MCF 10A (cell line): Measurements from ENCODE around the gene UBTD1. TPM values are rescaled to one million over a fixed set of nuclear protein-coding genes. Genes with fewer than 3 reads are reported as not detected.

Experiments
- BruUV-seq: library from RNA; stranded (reverse); fragments of 400-500 nt; replicated peaks from 2 replicates; lab custom pipeline; 2021; lab: Mats Ljungman, UMichigan
- CTCF ChIA-PET: fragments of 300-600 bp; sonication (Branson Sonifier 250); formaldehyde crosslinking; extraction: SDS; loops from one replicate; lab custom pipeline; 2021; ENCODE audit warnings: antibody characterized with exemption, inconsistent platforms; lab: Yijun Ruan, JAX
- POLR2A ChIA-PET: fragments of 300-600, 350-650 bp; sonication (Branson Sonifier 250); formaldehyde crosslinking; extraction: SDS; loops from one replicate; lab custom pipeline; 2020; ENCODE audit warnings: antibody characterized with exemption, inconsistent platforms; lab: Yijun Ruan, JAX
- DNase-seq: peaks from one replicate; pipeline ENCODE4 v3.0.0-alpha.2; 2018; ENCODE audit not compliant: unreplicated experiment
- H3K27ac Mint-ChIP-seq: one replicate; pipeline ENCODE4 v1.8.0; 2022; ENCODE audit warnings: mild to moderate bottlenecking, low read depth, mixed read lengths; ENCODE audit not compliant: unreplicated experiment
- H3K27me3 Mint-ChIP-seq: one replicate; pipeline ENCODE4 v1.8.0; 2022; ENCODE audit warnings: mixed read lengths; ENCODE audit not compliant: insufficient read depth, unreplicated experiment
- H3K36me3 Mint-ChIP-seq: one replicate; pipeline ENCODE4 v1.8.0; 2022; ENCODE audit warnings: mild to moderate bottlenecking, moderate library complexity, mixed read lengths; ENCODE audit not compliant: insufficient read depth, unreplicated experiment
- H3K4me1 Mint-ChIP-seq: one replicate; pipeline ENCODE4 v1.8.0; 2022; ENCODE audit warnings: mixed read lengths; ENCODE audit not compliant: insufficient read depth, unreplicated experiment
- H3K4me3 Mint-ChIP-seq: one replicate; pipeline ENCODE4 v1.8.0; 2022; ENCODE audit warnings: mild to moderate bottlenecking, moderate library complexity, mixed read lengths; ENCODE audit not compliant: unreplicated experiment
- H3K9me3 Mint-ChIP-seq: one replicate; pipeline ENCODE4 v1.8.0; 2022; ENCODE audit warnings: mixed read lengths; ENCODE audit not compliant: unreplicated experiment
- CTCF ChIP-seq: fragments of 200-600 bp; IDR thresholded peaks from one replicate; pipeline ENCODE4 v1.8.0; 2022; ENCODE audit warnings: antibody characterized with exemption, mild to moderate bottlenecking; ENCODE audit not compliant: unreplicated experiment
- intact Hi-C: fragments of 100-400 bp; cut with micrococcal nuclease; formaldehyde crosslinking; loops from 2 replicates; pipeline ENCODE4 v1.14.1; 2022
- total RNA-seq: library from RNA; stranded (reverse); gene quantifications from 2 replicates; pipeline ENCODE4 v1.2.3, GENCODE V29; 2022

Gene UBTD1
- total RNA-seq, 1 experiment from 2014 or later: 7.2 TPM

- H3K4me1 Mint-ChIP-seq: peaks cover 13% of the 10 kb centered on the region
- no TSS peak for BruUV-seq
- intact Hi-C loops: no loop called here
- H3K4me3 Mint-ChIP-seq: no peak overlapping the region
- no peaks in the 10 kb centered on the region for H3K27me3 Mint-ChIP-seq
- CTCF ChIA-PET: interaction anchor here (0.7 to 2.6 kb wide), 5 partner anchors 11 to 160 kb away, joined by 3 to 12 read pairs (median 7); no protein-coding TSS in a partner anchor
- no peak for TF ChIP-seq CTCF
- H3K9me3 Mint-ChIP-seq: no peaks in the 10 kb centered on the region
- POLR2A ChIA-PET: interaction anchor here (1.0 to 1.9 kb wide), 3 partner anchors 13 to 52 kb away, joined by 3 to 5 read pairs (median 4); no protein-coding TSS in a partner anchor
- peaks cover 63% of the 10 kb centered on the region for H3K36me3 Mint-ChIP-seq
- H3K27ac Mint-ChIP-seq: no peak overlapping the region
- DNase-seq: no peak
Measured at GRCh38 chr10:97452352-97452751, 46.4 kb upstream of the UBTD1 start.

GRCh38 chr10:97454330-97455036 lies 44.2 kb upstream of the UBTD1 start:
- BruUV-seq: no TSS peak
- Mint-ChIP-seq H3K36me3 (peaks cover 84% of the 10 kb centered on the region), H3K27me3 (no peaks in the 10 kb centered on the region), H3K4me1 (peaks cover 8% of the 10 kb centered on the region), H3K9me3 (no peaks in the 10 kb centered on the region), H3K27ac (no peak overlapping the region), H3K4me3 (no peak overlapping the region)
- intact Hi-C loops: no loop called here
- CTCF ChIA-PET: interaction anchor here (0.7 to 2.6 kb wide), 6 partner anchors 11 to 158 kb away, joined by 3 to 12 read pairs (median 4); no protein-coding TSS in a partner anchor
- peak; percentile 51 for DNase-seq
- TF ChIP-seq CTCF: no peak
- POLR2A ChIA-PET: interaction anchor here (0.5 to 1.8 kb wide), 6 partner anchors 10 to 200 kb away, joined by 3 to 5 read pairs (median 4); partner anchors contain the start of gene UBTD1

GRCh38 chr10:97456034-97456685 lies 42.6 kb upstream of the UBTD1 start:
- TF ChIP-seq CTCF: no peak
- BruUV-seq: no TSS peak
- no peak for DNase-seq
- ChIA-PET CTCF (interaction anchor here (0.6 to 2.0 kb wide), 6 partner anchors 8 to 156 kb away, joined by 3 to 13 read pairs (median 6); no protein-coding TSS in a partner anchor), POLR2A (interaction anchor here (0.6 to 2.0 kb wide), 5 partner anchors 8 to 185 kb away, joined by 3 to 6 read pairs (median 3); no protein-coding TSS in a partner anchor)
- intact Hi-C loops: no loop called here
- Mint-ChIP-seq H3K4me3 (no peak overlapping the region), H3K36me3 (peaks cover 91% of the 10 kb centered on the region), H3K27ac (no peak overlapping the region), H3K9me3 (no peaks in the 10 kb centered on the region), H3K27me3 (no peaks in the 10 kb centered on the region), H3K4me1 (no peaks in the 10 kb centered on the region)

GRCh38 chr10:97456686-97457065 lies 42.0 kb upstream of the UBTD1 start:
- ChIA-PET POLR2A (interaction anchor here (0.9 to 2.0 kb wide), 4 partner anchors 9 to 185 kb away, joined by 3 to 6 read pairs (median 4); no protein-coding TSS in a partner anchor), CTCF (interaction anchor here (0.6 to 2.0 kb wide), 5 partner anchors 10 to 156 kb away, joined by 3 to 13 read pairs (median 7); no protein-coding TSS in a partner anchor)
- H3K27ac Mint-ChIP-seq: no peak overlapping the region
- DNase-seq: no peak
- H3K9me3 Mint-ChIP-seq: no peaks in the 10 kb centered on the region
- H3K4me1 Mint-ChIP-seq: no peaks in the 10 kb centered on the region
- H3K4me3 Mint-ChIP-seq: no peak overlapping the region
- peaks cover 90% of the 10 kb centered on the region for H3K36me3 Mint-ChIP-seq
- intact Hi-C loops: no loop called here
- no peak for TF ChIP-seq CTCF
- no TSS peak for BruUV-seq
- H3K27me3 Mint-ChIP-seq: no peaks in the 10 kb centered on the region
